ENCODE results near the gene TLX2.
A peak's percentile ranks its signal among the peaks of the same experiment; 100 is the strongest.

The TLX2 gene

DNA sequence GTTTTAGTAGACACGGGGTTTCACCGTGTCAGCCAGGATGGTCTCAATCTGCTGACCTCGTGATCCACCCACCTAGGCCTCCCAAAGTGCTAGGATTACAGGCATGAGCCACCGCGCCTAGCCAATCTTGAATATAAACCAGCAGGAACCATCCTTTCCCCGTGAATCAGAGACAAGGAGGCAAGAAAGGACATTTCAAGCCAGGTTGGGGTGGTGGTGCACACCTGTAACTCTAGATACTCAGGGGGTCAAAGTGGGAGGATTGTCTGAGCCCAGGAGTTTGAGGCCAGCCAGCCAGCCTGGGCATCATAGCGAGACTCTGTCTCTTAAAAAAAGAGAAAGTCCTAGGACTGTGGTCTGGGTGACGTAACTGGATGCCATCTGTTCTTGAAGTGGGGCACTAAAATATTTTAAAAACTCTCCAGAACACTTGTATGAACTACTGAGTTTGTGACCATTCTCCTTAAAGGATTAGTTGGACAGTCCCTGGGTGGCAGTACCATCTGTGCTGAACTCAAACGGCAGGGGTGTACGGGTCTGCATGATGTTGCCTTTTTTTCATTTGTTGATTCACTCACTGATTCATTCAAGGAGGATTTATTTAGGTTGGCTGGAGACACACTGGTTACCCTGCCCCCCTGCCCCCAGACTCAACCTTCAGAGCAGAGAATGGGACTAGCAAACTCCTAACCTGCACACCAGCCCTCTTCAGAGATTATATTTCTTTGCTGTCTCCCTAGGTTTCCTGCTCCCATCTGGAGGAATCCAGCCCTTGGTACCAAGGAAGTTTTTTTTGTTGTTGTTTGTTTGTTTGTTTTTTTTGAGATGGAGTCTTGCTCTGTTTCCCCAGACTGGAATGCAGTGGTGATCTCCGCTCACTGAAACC lies 2.9 kb upstream of the TLX2 start:
- TF ChIP-seq CTCF (IDR thresholded peaks at IDR 0.05; ENCODE audit: extremely low read depth, missing control alignments) = no peak
- DNase-seq (ENCODE audit: low spot score) = no peak

DNA sequence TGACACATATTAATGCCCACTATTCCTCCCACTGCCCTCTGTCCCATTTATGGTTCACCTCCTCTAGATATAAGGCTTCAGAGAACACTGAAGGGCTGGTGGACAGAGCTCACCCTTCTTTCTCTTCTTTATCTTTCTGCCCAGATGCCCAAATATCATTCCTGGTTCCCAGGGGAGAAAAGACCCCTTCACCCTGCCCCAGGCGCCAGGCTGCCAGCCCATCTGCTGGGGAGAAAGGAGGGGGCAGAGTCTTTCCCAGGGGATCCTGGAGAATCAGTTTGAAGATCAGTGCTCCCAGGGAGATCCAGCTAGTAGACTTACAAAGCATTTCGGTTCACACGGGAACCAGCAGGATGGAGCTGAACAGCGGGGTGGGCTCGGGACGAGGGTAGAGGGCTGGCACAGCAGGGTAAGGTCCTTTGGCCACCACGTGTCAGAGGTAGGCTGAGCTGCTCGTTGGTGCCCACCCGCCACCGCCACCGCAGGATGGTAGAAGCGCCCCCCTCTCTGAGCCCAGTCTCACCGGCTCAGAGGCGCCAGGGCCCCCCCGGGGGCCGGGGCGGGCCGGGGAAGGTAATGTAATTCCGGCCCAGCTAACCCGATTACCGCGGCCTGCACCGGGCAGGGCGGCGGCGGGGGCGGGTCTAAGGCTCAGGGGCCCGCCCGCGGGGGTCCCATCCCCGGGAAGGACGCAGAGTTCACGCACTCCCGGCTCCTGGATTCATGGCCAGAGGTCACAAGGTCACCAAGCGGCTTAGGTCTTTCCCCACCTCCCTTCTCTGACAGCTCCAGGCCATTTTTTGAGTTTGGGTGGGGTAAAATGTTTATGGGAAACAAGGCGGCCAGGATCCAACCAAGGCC lies 1.3 kb upstream of the TLX2 start:
- no peak for DNase-seq (ENCODE audit: low spot score)
- TF ChIP-seq CTCF (IDR thresholded peaks at IDR 0.05; ENCODE audit: extremely low read depth, missing control alignments) = no peak

GRCh38 chr2:74513605-74514367 lies 464 bp upstream of the TLX2 start:
- TF ChIP-seq CTCF (IDR thresholded peaks at IDR 0.05; ENCODE audit: extremely low read depth, missing control alignments) = no peak
- peak; percentile 43 for DNase-seq (ENCODE audit: low spot score)

GRCh38 chr2:74515271-74515980 lies 1.2 kb downstream of the TLX2 start:
- no peak for TF ChIP-seq CTCF (IDR thresholded peaks at IDR 0.05; ENCODE audit: extremely low read depth, missing control alignments)
- peak; percentile 45 for DNase-seq (ENCODE audit: low spot score)

- DNase-seq (ENCODE audit: low spot score) = peak; percentile 95
- no peak for TF ChIP-seq CTCF (IDR thresholded peaks at IDR 0.05; ENCODE audit: extremely low read depth, missing control alignments)
These were observed 1.9 kb downstream of the TLX2 start for GRCh38 chr2:74515981-74516633.

GRCh38 chr2:74516650-74517049 lies 2.4 kb downstream of the TLX2 start:
- no peak for TF ChIP-seq CTCF (IDR thresholded peaks at IDR 0.05; ENCODE audit: extremely low read depth, missing control alignments)
- DNase-seq (ENCODE audit: low spot score) = no peak

Measured in GM20000 (cell line).